IgD-negative memory B cell (primary cell): ENCODE results near the gene NUP50. TPM values are rescaled to one million over a fixed set of nuclear protein-coding genes. Genes with fewer than 3 reads are reported as not detected.

Experiments
- H3K27ac Mint-ChIP-seq, 3 donors: one replicate each; pipeline ENCODE4 v1.8.0; 2020 to 2022; ENCODE audit warnings: mild to moderate bottlenecking in 3 of 3, mixed read lengths in 3 of 3, moderate library complexity in 1 of 3
- H3K27me3 Mint-ChIP-seq: one replicate; pipeline ENCODE4 v1.8.0; 2021; ENCODE audit warnings: mixed read lengths
- H3K36me3 Mint-ChIP-seq: one replicate; pipeline ENCODE4 v1.8.0; 2020; ENCODE audit warnings: mild to moderate bottlenecking, mixed read lengths
- H3K4me1 Mint-ChIP-seq, 3 donors: one replicate each; pipeline ENCODE4 v1.8.0; 2020 to 2022; ENCODE audit warnings: mixed read lengths in 3 of 3, mild to moderate bottlenecking in 1 of 3
- H3K4me3 Mint-ChIP-seq, 4 donors: one replicate each; pipeline ENCODE4 v1.8.0; 2020 to 2022; ENCODE audit warnings: mild to moderate bottlenecking in 4 of 4, mixed read lengths in 4 of 4, moderate library complexity in 3 of 4
- H3K9me3 Mint-ChIP-seq, 3 donors: one replicate each; pipeline ENCODE4 v1.8.0; 2020 to 2021; ENCODE audit warnings: mixed read lengths in 3 of 3, mild to moderate bottlenecking in 1 of 3
- polyA plus RNA-seq: library from polyadenylated mRNA; unstranded; fragments of 300-500 nt; fragmentation: Illumina TruSeq; gene quantifications from one replicate; pipeline ENCODE4 v1.2.3, GENCODE V29; 2021

The NUP50 gene
- polyA plus RNA-seq, 1 donor from 2014 or later, result 43.9 TPM

- H3K36me3 Mint-ChIP-seq, result no peaks in the 10 kb centered on the region
- H3K27me3 Mint-ChIP-seq, result no peaks in the 10 kb centered on the region
- H3K4me1 Mint-ChIP-seq, result peaks cover 0 to 1% (median 0%) of the 10 kb centered on the region in 3 donors
- no peaks in the 10 kb centered on the region for H3K9me3 Mint-ChIP-seq
- H3K27ac Mint-ChIP-seq, result no peak overlapping the region
- H3K4me3 Mint-ChIP-seq, result no peak overlapping the region
These were observed 14.1 kb upstream of the NUP50 start for GRCh38 chr22:45149671-45150070.

- Mint-ChIP-seq H3K4me3 (no peak overlapping the region), H3K36me3 (no peaks in the 10 kb centered on the region), H3K27me3 (no peaks in the 10 kb centered on the region), H3K27ac (no peak overlapping the region), H3K4me1 (peaks cover 0 to 1% (median 0%) of the 10 kb centered on the region in 3 donors), H3K9me3 (no peaks in the 10 kb centered on the region)
These were observed 13.6 kb upstream of the NUP50 start for GRCh38 chr22:45150139-45150538.

- no peaks in the 10 kb centered on the region for H3K9me3 Mint-ChIP-seq
- no peaks in the 10 kb centered on the region for H3K27me3 Mint-ChIP-seq
- H3K36me3 Mint-ChIP-seq, result no peaks in the 10 kb centered on the region
- peaks cover 0 to 1% (median 0%) of the 10 kb centered on the region in 3 donors for H3K4me1 Mint-ChIP-seq
- no peak overlapping the region for H3K4me3 Mint-ChIP-seq
- no peak overlapping the region for H3K27ac Mint-ChIP-seq
These were observed 12.2 kb upstream of the NUP50 start for GRCh38 chr22:45151503-45151902.

DNA sequence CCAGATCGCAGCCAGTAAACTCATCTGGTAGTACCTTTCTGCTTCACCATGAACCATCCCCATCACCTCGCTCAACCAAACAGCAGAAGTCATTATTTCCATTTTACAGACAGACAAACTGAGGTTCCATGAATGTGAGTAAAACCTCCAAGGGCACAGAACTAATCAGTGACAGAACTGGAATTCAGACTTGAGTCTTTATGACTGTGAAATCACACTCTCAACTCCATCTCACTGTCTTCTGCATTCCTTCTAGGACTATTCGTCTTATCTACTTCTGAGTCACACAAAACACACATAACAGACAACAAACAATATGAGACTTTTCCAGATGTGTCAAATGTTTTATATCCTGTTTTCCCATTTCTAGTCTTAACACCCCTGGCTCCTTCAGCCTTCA is 9.3 kb upstream of the NUP50 start:
- Mint-ChIP-seq H3K9me3 (no peaks in the 10 kb centered on the region), H3K27ac (no peak overlapping the region), H3K36me3 (peaks cover 5% of the 10 kb centered on the region), H3K4me3 (no peak overlapping the region), H3K27me3 (no peaks in the 10 kb centered on the region), H3K4me1 (peaks cover 0 to 1% (median 0%) of the 10 kb centered on the region in 3 donors)

- no peak overlapping the region for H3K27ac Mint-ChIP-seq
- H3K36me3 Mint-ChIP-seq, result peaks cover 5% of the 10 kb centered on the region
- no peaks in the 10 kb centered on the region for H3K9me3 Mint-ChIP-seq
- H3K4me3 Mint-ChIP-seq, result no peak overlapping the region
- peaks cover 0 to 1% (median 1%) of the 10 kb centered on the region in 3 donors for H3K4me1 Mint-ChIP-seq
- H3K27me3 Mint-ChIP-seq, result no peaks in the 10 kb centered on the region
These were observed 8.5 kb upstream of the NUP50 start for GRCh38 chr22:45155050-45155840.

DNA sequence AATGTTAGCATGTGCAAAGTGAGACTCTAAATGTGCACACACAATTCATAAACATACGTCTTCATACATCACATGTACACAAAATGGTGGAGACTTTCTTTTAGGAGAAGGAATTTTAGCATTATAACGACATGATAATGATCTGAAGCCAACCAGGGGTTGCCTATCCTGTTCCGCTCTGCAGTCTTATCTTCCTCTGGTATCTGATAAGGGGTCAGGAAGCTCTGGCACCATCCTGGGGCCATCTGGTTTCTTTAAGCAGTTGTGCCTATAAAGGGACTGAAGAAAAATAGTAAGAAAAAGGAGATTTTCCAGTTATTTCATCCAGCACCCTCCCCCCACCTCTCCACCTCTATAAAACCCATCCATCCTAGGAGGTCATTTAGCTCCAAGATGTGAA is 5.8 kb upstream of the NUP50 start:
- H3K27ac Mint-ChIP-seq, result no peak overlapping the region
- H3K27me3 Mint-ChIP-seq, result no peaks in the 10 kb centered on the region
- H3K4me1 Mint-ChIP-seq, result peaks cover 1 to 7% (median 4%) of the 10 kb centered on the region in 3 donors
- no peaks in the 10 kb centered on the region for H3K9me3 Mint-ChIP-seq
- H3K36me3 Mint-ChIP-seq, result peaks cover 5% of the 10 kb centered on the region
- H3K4me3 Mint-ChIP-seq, result no peak overlapping the region

DNA sequence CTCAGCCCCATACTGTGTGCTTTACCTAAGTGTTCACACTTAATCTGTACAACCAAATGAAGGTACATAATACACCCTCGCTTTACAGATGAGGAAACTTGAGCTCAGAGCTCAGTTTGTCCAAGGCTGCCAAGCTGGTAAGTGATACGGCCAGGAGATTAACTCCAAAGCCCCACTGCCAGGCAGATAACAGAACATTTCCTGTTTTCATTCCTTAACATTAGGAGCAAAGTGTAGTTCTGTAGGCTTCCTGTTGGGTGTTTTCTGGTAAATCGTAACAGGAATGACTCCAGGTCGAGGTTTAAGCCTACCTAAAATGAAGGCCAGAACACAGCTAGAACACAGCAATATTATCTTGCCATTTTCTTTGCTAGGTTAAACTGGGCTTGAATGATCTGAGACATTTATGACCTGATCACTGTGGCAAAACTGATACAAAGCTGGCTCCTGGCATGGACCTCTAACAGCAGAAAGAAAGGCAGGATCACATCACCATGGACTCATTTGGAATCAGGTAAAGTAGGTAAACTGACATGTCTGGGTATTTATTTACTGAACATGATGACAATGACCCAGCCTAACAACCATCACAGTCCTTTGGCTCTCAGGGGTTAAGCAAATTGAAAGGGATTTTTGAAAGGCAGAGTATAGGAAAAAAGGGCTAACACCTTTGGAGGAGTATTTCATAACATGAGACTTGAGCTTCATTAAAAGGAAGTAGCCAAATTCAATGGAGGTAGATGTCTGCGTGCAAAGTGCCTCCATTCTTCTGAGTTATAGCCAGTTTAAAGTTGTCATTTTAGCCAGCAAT is 3.9 kb upstream of the NUP50 start:
- no peaks in the 10 kb centered on the region for H3K27me3 Mint-ChIP-seq

GRCh38 chr22:45162531-45162930 is 1.2 kb upstream of the NUP50 start:
- Mint-ChIP-seq H3K27me3 (no peaks in the 10 kb centered on the region), H3K36me3 (peaks cover 2% of the 10 kb centered on the region), H3K4me3 (peak overlapping the region; percentile 93 to 98 (median 95)), H3K27ac (peak overlapping the region in 2 of 3 donors; percentile 88 to 95), H3K9me3 (no peaks in the 10 kb centered on the region), H3K4me1 (peaks cover 15 to 33% (median 27%) of the 10 kb centered on the region in 3 donors)

More for the DNA sequence above, 3.9 kb upstream of the NUP50 start:
- H3K9me3 Mint-ChIP-seq, result no peaks in the 10 kb centered on the region
- peak overlapping the region in 1 of 3 donors; percentile 20 for H3K27ac Mint-ChIP-seq
- H3K4me1 Mint-ChIP-seq, result peaks cover 4 to 15% (median 11%) of the 10 kb centered on the region in 3 donors
- H3K4me3 Mint-ChIP-seq, result peak overlapping the region in 1 of 4 donors; percentile 37
- H3K36me3 Mint-ChIP-seq, result peaks cover 5% of the 10 kb centered on the region

DNA sequence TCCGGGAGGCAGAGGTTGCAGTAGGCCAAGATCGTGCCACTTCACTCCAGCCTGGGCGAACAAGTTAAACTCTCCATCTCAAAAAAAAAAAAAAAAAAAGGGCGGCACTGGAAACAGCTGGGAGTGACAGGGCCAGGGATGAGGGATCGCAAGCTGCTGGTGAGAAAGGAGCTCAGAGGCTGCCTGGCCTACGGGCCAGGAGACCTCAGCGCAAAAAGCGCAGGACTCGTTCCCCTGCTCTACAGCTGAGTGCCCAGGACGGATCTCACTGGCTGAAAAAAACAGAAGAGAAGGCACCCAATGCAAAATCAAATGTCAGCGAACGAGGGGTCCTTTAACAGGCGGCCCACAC is 650 bp upstream of the NUP50 start:
- Mint-ChIP-seq H3K4me3 (peak overlapping the region; percentile 93 to 98 (median 95)), H3K27me3 (no peaks in the 10 kb centered on the region), H3K27ac (peak overlapping the region in 2 of 3 donors; percentile 82 to 95), H3K4me1 (peaks cover 15 to 33% (median 27%) of the 10 kb centered on the region in 3 donors), H3K9me3 (no peaks in the 10 kb centered on the region), H3K36me3 (no peaks in the 10 kb centered on the region)

DNA sequence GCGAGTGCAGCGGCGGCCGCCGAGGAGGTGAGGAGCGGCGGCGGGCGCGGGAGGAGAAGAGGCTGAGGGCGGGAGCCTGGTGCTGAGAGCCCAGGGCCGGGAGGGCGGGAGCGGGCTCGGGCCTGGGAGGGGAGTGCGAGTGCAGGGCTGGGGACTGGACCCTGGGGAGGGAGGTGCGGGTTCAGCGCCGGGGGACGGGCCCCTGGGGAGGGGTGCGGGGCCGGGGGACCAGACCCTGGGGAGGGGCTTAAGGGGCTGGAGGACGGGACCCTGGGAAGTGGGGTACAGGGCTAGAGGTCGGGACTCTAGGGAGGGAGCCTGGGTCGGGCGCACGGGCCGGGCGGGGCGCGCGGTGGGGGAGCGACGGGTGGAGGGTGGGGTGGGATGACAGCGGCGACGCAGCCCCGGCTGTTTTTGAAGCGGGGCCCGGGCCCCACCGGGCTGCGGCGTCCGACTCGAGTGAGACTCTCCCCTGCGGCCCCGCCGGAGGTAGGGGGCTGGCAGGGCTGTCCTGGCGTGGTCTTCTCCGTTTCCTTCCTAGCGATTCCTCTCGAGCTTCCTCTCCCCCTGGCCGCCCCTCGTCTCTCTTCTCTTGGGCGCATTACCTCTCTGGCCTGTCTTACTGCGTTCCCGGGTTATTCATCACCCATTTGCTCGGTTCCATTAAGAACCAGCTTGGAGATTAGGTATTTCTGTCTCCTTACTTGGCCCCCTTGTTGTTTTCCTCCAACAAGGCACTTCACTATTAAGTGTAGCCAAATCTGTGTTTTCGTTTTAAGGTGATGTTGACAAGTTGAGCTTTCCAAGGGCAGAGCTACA is 754 bp downstream of the NUP50 start:
- Mint-ChIP-seq H3K4me1 (peaks cover 15 to 33% (median 26%) of the 10 kb centered on the region in 3 donors), H3K27ac (peak overlapping the region; percentile 86 to 96 (median 96)), H3K27me3 (no peaks in the 10 kb centered on the region), H3K36me3 (no peaks in the 10 kb centered on the region), H3K4me3 (peak overlapping the region; percentile 94 to 98 (median 98)), H3K9me3 (no peaks in the 10 kb centered on the region)

DNA sequence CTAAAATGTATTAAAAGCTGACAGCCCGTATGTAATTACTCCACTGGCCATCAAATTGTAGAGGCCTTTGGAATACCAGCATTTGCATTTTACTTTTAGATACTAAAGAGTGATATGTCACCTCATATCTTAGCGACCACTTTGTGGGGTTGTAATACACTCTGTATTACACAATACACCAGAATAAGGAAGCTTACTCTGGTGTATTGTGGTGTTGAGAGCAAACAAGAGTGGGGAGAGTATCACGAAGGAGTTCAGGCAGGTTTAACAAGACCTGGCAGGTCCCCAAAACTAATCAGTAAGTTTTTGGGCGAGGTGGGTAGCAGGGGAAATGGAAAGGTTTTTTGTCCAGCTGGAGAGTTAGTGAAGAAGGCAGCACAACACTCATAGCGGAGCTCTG is 3.2 kb downstream of the NUP50 start:
- Mint-ChIP-seq H3K36me3 (peaks cover 9% of the 10 kb centered on the region), H3K4me1 (peaks cover 18 to 37% (median 28%) of the 10 kb centered on the region in 3 donors), H3K9me3 (no peaks in the 10 kb centered on the region), H3K4me3 (peak overlapping the region in 1 of 4 donors; percentile 98), H3K27ac (peak overlapping the region in 2 of 3 donors; percentile 68 to 82), H3K27me3 (no peaks in the 10 kb centered on the region)

DNA sequence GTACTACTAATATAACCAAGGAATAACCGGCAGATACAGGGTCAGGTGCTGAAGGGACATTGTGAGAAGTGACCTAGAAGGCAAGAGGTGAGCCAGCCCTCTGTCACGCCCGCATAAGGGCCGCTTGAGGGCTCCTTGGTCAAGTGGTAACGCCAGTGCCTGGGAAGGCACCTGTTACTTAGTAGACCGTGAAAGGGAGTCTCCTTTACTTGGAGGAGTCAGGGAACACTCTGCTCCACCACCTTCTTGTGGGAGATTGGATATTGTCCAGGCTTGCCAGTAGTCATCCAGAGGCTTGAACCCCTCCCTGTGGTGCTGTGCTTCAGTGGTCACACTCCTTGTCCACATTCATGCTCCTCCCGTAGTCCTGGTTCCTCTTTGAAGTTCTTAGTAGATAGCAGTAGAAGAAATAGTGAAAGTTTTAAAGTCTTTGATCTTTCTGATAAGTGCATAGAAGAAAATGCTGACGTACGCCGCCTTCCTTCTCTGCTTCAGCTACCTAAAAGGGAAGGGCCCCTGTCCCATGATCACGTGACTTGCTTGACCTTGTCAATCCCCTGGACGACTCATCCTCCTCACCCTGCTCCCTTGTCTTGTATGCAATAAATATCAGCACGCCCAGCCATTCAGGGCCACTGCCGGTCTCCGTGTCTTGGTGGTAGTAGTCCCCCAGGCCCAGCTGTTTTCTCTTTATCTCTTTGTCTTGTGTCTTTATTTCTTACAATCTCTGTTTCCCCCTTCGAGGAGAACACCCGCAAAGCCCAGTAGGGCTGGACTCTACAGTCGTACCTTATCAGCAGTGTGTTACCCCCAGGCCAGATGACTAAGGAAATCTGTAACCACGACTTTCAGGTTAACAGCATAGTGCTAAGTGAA is 6.1 kb downstream of the NUP50 start:
- peaks cover 20 to 29% (median 23%) of the 10 kb centered on the region in 3 donors for H3K4me1 Mint-ChIP-seq
- H3K36me3 Mint-ChIP-seq, result peaks cover 9% of the 10 kb centered on the region
- H3K27me3 Mint-ChIP-seq, result no peaks in the 10 kb centered on the region
- no peak overlapping the region for H3K27ac Mint-ChIP-seq
- no peaks in the 10 kb centered on the region for H3K9me3 Mint-ChIP-seq
- H3K4me3 Mint-ChIP-seq, result peak overlapping the region in 3 of 4 donors; percentile 12 to 53 (median 46)

DNA sequence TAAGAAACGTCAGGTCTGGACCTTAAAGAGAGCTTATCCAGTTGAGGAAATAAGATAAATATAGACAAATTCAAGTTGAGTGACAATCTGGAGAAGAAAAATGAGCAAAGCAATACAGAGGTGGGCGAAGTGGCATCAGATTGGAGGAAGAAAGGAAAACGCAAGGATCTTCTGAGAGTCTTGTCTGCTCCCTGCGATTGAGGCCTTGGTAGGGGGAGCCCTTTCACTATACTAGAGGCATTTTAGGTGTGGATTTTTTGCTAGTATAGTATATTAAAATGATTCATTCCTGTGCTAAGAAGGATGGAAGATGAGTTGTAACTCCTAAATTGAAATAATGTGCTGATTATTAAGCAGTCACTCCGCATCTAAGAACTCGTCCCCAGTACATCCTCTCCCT is 8.1 kb downstream of the NUP50 start:
- no peak overlapping the region for H3K4me3 Mint-ChIP-seq
- no peaks in the 10 kb centered on the region for H3K9me3 Mint-ChIP-seq
- peak overlapping the region in 1 of 3 donors; percentile 15 for H3K27ac Mint-ChIP-seq
- peaks cover 14 to 17% (median 15%) of the 10 kb centered on the region in 3 donors for H3K4me1 Mint-ChIP-seq
- H3K36me3 Mint-ChIP-seq, result peaks cover 9% of the 10 kb centered on the region
- no peaks in the 10 kb centered on the region for H3K27me3 Mint-ChIP-seq
